Hematopoietic multipotent progenitor cell (in vitro differentiated cells): ENCODE data around the gene ZNF507. TPM values are rescaled to one million over a fixed set of nuclear protein-coding genes. Genes with fewer than 3 reads are reported as not detected.
A peak's percentile ranks its signal among the peaks of the same experiment; 100 is the strongest.

Source experiments
- DNase-seq, 3 donors: peaks; one replicate each; pipeline ENCODE4 v3.0.0-alpha.2; 2011 to 2015; ENCODE audit warnings: low read depth in 2 of 3, low spot score in 2 of 3
- total RNA-seq: library from RNA; depleted of rRNA; stranded (reverse); fragments of >200 nt; gene quantifications from one replicate; pipeline ENCODE4 v1.2.3, GENCODE V29; 2012

The ZNF507 gene
- total RNA-seq, 1 donor = 5.9 TPM

- DNase-seq = no peak
Measured at GRCh38 chr19:32339423-32339822, 6.0 kb upstream of the ZNF507 start.

DNA sequence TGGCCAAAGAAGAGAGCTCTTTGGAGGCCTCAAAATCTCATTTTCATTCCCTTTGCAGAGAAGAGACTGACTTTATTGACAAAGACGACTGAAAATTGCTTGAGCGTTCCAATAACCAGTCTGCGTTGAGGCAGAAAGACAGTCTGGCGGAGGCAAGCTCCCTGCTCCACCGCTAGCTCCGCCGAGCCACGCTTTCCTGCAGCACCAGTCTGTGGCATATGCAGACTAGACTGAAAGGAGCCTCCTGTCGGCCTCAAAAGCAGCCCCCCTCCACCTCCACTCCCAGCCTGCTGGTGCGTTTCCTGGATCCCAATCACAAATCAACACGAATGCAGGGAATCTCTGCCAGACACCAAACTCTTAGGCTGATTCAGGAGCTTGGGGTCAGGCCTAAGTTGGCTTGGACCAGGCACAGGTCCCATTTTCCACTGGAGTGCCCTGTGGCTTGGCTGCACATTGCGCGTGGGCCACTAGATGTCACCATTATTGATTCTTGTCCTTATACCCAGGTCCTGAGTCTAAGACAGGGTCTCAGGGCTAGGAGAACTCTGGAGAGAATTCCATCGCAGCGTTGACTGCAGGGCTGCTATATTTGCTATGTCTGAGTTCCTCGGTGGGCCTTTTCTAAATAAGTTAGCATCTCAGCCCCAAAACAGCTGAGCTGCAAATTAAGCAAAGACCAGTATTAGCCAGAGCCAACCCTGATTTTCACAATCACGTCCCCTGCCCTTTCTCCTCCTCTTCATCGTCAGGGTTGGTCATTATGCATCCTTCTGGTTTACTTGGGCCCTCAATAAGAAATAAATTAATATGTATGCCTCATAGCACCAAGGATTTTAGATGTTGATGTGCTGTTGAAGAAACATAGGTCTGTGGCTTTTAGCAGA lies 5.2 kb upstream of the ZNF507 start:
- peak in 2 of 3 donors; percentile 17 to 58 for DNase-seq

DNA sequence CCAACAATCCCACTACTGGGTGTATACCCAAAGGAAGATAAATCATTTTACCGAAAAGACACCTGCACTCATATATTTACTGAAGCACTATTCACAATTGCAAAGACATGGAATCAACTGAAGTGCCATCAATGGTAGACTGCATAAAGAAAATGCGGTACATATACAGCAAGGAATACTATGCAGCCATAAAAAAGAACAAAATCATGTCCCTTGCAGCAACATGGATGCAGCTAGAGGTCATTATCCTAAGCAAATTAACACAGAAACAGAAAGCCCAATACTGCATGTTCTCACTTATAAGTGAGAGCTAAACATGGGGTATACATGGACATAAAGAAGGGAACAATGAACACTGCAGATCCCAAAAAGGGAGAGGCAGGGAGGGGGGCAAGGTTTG lies 2.7 kb upstream of the ZNF507 start:
- no peak for DNase-seq

GRCh38 chr19:32343550-32344262 lies 1.7 kb upstream of the ZNF507 start:
- DNase-seq = no peak

- no peak for DNase-seq
Measured at GRCh38 chr19:32346901-32347300, 1.5 kb downstream of the ZNF507 start.

DNA sequence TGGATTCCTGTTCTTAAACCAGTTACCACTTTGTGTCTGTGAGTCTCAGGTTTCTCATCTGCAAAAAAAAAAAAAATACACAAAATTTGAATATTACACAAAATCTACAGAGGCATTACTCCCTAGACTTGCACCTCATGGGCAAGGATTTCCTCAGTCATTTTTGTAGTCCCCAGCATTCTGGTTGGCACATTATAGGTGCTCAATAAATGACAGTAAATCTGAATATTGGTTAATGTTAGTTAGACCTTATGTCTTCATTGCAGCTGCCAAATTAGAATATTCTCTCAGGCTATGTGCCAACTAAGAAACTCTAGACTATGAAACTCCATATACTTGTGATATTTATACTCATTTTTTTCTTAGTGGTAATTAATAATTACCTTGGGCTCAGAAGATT lies 2.2 kb downstream of the ZNF507 start:
- DNase-seq = no peak

GRCh38 chr19:32349051-32349450 lies 3.6 kb downstream of the ZNF507 start:
- DNase-seq = no peak

GRCh38 chr19:32349724-32350470 lies 4.5 kb downstream of the ZNF507 start:
- DNase-seq = no peak

GRCh38 chr19:32350471-32350865 lies 5.1 kb downstream of the ZNF507 start:
- DNase-seq = no peak

DNA sequence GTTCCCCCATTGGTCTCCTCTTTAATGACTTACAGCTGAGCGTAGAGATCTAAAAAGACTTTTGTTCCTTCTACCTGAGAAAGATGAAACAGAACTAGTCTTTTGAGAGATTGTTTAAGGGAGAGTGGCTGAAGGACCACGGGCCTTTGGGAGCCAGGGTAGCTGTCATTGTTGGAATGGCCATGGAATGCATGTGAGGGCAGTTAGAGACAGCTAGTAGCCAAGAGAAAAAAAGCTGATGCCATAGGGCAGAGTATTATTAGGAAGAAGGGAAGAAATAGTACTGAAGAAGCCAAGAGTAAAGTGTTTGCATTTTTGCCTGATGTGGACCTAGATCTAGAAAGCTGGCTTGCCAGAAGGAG lies 5.6 kb downstream of the ZNF507 start:
- DNase-seq = no peak

GRCh38 chr19:32352241-32352630 lies 6.8 kb downstream of the ZNF507 start:
- DNase-seq = no peak

DNA sequence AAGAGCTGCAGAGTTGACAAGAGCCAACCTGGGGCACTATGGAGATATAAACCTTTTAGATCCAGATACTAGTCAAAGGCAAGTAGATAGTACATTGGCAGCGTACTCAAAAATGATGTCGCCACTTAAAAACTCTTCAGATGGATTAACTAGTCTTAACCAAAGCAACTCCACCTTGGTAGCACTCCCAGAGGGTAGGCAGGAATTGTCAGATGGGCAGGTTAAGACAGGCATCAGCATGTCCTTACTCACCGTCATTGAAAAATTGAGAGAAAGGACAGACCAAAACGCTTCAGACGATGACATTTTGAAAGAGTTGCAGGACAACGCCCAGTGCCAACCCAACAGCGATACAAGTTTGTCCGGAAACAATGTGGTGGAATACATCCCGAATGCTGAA lies 8.9 kb downstream of the ZNF507 start:
- no peak for DNase-seq

GRCh38 chr19:32355309-32355708 lies 9.9 kb downstream of the ZNF507 start:
- DNase-seq = no peak

DNA sequence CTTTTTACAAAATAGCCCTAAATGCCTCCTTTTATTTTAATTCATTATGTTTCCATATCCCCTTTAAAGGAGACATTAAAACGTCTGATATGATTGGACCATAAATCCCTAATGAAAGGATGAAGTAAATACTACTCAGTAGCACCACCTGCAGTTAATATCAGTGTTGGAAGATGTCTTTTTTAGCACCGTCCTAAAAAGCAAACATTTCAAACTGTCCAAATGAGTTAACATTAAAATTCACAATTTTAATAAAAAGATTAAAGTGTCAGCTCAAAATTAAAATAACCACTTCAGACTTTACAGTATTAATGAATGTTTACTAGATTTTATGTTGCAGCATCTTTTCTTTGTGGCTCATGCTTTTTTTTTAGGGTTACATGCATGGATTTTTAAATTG lies 12.3 kb downstream of the ZNF507 start:
- DNase-seq = no peak

DNA sequence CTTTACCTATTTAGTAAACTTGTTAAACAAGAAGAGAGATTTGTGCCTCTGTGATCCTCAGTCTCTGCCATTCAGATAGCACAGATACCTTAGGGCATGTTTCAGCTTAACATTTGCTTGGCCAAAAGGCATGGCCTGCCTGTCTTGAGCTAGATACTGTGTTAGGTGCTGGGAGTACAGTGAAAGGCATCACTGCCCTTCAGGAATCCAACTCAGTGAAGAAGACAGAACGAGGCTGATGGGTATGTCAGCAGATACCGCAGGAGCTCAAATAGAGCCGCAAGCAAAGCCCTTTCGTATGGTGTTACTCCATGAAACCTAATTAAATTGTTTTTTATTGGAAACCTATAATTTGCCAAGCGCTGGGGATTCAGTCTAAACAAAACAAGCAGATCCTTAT lies 12.9 kb downstream of the ZNF507 start:
- DNase-seq = no peak

DNA sequence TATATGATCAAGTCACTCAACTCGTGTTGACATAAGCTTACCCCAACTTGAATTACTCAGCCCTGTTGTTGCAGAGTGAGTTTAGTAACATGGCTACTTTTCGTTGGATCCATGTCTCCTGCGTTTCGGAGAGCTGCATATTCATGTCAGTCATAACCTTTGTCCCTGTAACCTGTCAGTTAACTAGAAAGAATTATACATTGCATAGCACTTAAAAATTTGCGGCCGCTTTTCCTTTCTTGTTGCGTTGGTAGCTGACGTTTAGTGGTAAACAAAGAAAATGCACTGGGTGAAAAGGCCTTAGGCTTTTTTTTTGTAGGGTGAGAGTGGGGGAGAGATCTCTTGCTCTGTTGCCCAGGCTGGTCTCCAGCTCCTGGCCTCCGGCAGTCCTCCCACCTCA lies 14.2 kb downstream of the ZNF507 start:
- DNase-seq = no peak

DNA sequence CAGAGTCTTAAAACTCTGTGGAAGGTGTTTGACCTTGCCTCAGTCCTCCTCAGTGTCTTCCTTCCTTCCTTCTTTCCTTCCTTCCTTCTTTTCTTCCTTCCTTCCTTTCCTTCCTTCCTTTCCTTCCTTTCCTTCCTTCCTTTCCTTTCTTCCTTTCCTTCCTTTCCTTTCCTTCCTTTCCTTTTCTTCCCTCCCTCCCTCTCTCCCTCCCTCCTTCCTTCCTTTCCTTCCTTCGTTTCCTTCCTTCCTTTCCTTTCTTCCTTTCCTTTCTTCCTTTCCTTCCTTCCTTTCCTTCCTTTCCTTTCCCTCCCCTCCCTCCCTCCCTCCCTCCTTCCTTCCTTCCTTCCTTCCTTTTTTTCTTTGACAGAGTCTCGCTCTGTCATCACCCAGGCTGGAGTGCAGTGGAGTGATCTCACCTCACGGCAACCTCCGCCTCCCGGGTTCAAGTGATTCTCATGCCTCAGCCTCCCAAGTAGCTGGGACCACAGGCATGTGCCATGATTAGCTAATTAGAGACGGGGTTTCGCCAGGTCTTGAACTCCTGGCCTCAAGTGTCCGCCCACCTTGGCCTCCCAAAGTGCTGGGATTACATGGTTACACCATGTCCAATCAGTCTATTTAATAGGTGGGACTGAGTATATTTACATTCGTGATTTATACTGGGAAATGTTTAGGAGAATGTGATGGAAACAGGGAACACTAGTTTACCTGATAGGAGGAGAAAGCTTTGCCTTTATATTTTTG lies 16.3 kb downstream of the ZNF507 start:
- no peak for DNase-seq

DNA sequence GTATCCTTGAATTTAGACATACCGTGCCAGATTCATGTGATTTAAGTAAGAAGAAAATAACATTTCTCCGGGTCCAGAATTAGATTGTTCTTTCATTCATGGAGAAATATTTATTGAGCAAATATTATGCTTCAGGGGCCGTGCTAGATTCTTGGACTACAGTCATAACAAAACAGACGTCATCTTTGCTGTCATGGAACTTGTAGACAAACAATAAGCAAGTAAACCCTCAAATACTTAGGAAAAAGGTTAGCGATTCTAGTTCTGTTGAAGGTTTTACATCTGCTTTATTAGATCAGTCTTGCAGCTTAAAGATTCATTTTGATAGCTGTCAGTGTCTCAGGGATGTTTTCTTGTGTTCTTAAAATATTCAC lies 16.9 kb downstream of the ZNF507 start:
- no peak for DNase-seq

DNA sequence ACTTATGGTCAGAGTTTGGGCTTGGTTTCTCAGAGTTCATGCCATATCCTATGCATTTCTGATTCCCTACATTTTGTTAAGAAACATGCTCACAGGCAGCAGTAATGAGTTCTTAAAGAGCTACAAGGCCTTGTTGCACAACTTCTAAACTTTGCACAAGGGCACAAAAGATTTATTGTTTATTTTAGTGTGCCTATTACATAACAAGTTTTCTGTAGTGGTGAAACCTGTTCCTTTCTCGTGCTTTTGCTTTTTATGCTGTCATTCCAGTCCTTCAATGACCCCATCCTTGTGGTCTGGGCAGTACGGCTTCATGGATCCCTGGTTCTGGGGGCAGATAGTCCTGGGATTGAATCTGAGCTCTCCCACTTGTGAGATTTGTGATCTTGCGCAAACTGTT lies 17.8 kb downstream of the ZNF507 start:
- no peak for DNase-seq

GRCh38 chr19:32363632-32364031 lies 18.2 kb downstream of the ZNF507 start:
- DNase-seq = no peak

DNA sequence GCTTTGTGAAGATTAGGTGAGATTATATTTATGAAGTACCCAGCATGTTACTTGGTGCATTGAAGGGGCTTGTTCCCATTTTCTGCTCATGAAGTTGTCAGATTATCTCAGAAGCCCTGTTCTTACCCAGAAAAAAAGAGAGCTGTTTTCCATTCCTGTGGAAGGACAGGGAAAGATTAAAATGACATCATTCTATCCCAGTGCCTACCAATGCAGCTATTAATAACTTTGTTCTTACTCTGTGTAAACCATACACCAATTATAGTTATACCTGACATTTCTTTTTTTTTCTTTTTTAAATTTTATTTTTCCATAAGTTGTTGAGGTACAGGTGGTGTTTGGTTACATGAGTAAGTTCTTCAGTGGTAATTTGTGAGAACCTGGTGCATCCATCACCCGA lies 18.6 kb downstream of the ZNF507 start:
- no peak for DNase-seq
